HG03095 (cell line): Measurements from ENCODE around the gene LPCAT4.

Experiments used
- ATAC-seq: cut with Tn5 transposase; IDR thresholded peaks from one replicate; pipeline ENCODE4 v1.9.1; 2021; ENCODE audit warnings: moderate library complexity; ENCODE audit not compliant: unreplicated experiment

LPCAT4 gene

DNA sequence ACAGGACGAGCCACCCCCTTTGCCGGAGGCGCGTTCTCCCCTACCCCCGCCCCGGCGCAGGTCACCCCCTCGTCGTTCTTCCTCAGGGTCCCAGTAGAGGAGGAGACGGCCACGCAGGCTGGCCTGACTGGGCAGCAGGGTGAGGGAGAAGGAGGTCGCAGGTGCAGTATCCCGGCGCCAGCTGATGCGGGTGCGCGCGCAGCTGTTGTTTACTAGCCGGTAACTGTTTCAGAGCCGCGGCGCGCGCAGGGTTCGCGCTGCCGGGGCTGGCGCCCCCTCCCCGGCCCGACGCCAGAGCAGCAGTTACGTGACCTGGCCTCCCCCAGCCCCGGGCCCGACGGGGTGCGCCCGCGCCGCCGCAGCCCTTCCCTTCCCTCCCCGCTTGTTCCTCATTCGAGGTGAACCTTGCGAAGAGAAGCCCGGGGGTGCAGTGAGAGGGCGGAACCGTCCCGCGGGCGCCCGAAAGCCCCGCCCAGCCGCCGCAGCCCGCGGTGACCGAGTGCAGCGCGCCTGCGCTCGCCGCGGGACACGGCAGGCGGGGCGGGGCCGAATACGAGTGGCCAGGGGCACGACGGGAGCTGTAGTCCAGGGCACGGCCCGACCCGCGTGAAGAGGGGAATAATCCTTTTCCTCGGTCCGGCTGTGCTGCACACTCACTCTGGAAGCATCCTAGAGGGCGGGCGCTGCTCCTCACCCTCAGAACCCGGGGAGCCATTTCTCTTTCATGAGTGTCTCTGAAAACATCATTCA is 29.3 kb downstream of the LPCAT4 start, which contains the start of gene SLC12A6:
Gene SLC12A6 (minus strand): TSS at position 225 of the 750 bp plus-strand sequence. CDS start 1,101 bp downstream, outside the sequence.
- ATAC-seq: peak; percentile 63

- ATAC-seq: no peak
These were observed 29.9 kb downstream of the LPCAT4 start for GRCh38 chr15:34336991-34337556.

DNA sequence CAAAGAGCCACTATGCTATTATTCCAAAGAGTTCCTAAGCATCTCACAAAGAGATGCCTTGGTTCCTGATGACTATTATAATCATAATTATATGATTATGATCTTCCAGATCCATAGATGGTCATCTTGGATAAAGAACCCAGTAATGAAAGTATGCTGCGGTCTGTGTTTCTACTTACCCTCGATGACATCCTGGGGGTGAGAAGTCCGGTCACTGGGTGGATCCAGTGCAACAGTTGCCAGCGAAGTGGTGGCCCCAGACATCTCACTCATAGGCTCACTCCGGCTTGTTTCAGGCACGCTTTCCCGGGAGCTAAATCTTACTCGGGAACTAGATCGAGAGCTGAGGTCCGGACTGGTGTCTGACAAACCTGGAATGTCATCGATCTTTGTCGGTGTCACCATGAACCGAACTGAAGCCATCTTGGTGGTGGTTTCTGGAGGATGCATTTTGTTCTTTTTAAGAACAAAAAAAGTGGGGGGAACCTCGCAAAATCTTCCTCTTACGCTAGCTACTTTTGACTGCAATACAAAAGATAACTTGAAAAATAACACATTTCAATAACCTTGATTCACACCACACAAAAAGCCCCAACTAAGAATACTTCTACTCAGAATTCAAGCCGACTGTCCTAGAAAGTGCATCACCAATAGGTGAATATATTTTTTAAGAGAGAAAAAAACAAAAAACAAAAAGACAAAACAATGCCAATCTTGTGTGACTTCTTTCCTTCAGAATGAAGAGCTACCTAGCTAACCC is 30.6 kb downstream of the LPCAT4 start:
- no peak for ATAC-seq

DNA sequence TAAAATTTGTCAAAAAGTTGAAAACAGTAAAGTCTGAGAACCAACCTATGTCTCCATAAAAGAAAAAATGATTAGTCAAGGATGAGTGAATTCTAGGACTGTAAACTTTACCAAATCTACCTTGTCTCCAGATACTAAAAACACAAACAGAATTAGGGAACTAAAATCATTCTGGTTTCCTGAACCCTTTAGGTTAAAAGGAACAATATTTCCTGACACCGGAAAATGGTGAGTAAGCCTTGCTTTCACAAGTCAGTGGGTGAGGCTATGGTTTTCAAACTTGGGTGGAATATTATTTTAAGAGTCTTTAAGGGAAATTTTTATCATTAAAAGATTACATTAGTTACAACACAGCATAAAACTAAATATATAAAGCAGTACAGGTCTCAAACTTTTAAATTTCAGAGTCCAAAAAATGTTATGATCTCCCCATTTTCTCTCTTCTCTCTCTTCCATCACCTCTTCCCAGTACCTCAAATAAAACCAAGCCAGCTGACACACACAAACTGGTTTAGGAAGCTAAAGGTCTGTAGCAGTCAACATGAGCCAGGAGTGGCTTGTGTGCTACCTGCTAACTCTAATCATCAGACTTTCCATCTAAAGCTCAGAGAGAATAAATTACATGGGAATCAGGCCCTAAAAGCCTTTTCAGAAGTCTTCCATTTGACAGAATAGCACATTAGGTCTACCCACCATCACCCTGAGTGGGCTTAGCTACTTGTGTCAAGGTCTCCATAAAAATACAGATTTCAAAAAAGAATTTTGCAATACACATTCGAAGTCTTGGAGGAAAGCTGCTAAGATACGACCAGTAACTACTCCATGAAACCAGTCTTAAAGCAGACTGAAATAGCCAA is 31.6 kb downstream of the LPCAT4 start:
- no peak for ATAC-seq

GRCh38 chr15:34334672-34335071 is 32.3 kb downstream of the LPCAT4 start:
- ATAC-seq: no peak

- ATAC-seq: no peak
These were observed 34.4 kb downstream of the LPCAT4 start for GRCh38 chr15:34332553-34333120.

- no peak for ATAC-seq
These were observed 35.2 kb downstream of the LPCAT4 start for GRCh38 chr15:34331809-34332208.

GRCh38 chr15:34330279-34330678 is 36.7 kb downstream of the LPCAT4 start:
- no peak for ATAC-seq

DNA sequence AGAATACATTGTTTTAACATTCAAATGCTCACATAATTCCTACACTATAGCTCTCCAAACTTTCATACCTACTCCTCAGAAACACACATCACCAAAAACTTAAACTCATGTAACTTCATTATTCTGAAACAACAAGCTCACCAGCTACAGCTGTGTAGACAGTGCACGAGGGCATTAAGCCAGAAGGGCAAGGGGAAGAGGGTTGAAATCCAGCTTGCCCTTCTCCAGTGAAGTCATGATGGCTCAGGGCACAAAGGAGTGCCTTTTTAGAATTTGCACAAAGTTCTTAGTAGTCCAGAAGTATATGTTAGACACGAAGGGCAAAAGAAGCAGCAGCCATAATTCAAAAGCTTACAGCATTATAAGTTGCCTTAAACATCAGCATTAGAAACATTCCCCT is 38.0 kb downstream of the LPCAT4 start:
- ATAC-seq: no peak

- ATAC-seq: no peak
These were observed 39.1 kb downstream of the LPCAT4 start for GRCh38 chr15:34327906-34328305.

DNA sequence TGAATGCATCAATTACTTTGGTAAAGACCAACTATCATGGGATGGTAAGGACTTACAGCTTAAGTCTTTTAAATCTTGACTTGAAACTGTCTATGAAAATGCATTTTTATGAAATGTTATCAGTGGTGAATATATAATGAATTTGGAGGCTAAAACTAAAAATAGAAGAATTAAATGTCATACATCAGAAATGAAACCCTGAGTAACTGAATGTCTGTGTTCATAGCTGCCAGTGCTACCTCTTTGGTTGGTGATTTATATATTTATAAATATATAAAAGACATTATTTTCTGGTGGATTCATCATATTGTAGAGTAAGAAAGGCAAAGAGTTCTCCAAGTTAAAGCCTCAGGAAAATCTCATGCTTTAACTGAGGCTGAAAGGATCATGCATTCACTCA is 41.6 kb downstream of the LPCAT4 start:
- ATAC-seq: no peak

- ATAC-seq: no peak
These were observed 42.1 kb downstream of the LPCAT4 start for GRCh38 chr15:34324933-34325332.

GRCh38 chr15:34323217-34323616 is 43.8 kb downstream of the LPCAT4 start:
- no peak for ATAC-seq

DNA sequence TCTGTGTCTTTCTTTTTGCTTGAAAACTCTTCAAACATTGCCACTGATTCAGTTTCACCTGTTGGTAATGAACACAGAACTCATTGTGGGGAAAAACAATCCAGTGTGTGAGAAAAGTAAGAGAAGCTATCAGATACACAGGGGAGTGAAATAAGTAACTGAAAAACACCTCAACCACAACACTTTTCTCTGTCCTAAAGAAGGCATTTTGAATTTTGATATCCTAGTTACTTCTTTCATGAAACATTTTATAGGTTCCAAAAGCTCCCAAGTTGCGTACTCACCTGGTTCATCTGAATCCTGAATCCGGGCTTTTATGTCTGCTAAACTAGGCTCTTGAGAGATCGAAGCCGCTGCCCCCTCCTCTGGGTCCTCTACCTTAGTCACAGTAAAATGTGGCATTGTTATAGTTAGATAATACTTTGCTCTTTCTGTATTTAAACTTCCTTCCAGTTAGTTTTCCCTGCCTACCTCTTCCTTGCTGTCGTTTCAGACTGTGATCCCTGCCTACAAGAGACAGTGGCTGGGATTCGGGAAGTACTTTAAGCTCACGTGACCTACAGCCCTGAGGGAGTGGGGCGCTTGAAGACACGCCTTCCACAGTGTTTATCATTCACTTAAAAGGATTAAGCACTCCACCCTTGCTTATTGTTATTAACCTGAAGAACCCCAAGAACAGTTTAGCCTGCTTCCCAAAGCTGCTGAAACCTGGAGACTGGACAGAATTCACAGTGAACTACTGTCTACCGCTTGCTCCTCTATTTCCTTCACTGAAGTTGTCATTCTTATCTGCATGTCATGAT is 48.5 kb downstream of the LPCAT4 start:
- ATAC-seq: no peak

DNA sequence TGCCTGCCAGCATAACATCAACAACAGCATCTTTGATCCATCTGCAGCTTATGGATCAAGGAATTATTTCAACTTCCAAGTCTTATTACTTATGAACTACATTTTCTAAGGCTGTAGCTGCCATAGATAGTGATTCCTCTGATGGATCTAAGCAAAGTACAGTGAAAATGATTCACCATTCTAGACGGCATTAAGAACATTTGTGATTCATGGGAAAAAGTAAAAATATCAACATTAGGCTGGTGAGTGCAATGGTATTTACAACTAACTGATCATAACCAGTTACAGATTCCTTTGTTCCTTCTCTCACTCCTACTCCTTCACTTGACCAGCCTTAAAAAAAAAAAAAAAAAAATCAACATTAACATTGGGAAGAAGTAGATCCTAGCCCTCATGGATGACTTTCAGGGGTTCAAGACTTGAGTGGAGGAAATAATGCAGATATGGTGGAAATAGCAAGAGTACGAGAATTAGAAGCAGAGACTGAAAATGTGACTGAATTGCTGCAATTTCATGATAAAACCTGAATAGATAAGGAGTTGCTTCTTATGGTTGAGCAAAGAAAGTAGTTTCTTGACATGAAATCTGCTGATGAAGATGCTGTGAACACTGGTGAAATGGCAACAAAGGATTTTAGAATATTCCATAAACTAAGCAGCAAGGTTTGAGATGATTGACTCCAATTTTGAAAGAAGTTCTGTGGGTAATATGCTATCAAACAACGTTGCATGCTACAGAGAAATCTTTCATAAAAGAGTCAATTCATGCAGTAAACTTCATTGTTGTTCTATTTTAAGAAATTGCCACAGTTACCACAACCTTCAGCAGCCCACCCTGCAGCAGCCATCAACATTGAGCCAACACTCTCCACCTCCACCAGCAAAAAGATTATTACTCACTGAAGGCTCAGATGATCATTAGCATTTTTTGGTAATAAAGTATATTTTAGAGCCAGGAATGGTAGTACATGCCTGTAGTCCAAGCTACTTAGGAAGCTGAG is 52.2 kb downstream of the LPCAT4 start:
- ATAC-seq: no peak

DNA sequence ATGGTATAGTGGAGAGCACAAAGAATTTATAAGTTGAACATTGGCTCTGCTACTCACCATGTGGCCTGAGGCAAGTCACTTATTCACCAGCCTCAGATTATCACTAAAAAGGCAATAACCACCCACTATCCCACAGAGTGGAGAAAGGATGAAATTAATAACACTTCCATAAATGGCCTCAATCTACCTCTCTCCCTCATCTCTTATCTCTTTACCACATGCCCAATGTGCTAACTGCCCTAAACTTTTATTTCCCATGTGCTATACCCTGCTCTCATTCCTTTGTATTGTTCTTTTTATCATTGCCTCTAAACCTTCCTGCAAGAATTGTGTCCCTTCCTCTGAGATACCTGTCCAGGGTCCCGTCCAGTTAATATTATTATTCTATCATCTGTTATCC is 55.4 kb downstream of the LPCAT4 start:
- no peak for ATAC-seq
